Testis (tissue), 3 donors: ENCODE data around the gene TMEM40. TPM values are rescaled to one million over a fixed set of nuclear protein-coding genes. Genes with fewer than 3 reads are reported as not detected.

Source experiments
- DNase-seq: peaks from one replicate; pipeline ENCODE4 v3.0.0-alpha.2; 2019
- H3K27ac ChIP-seq, 2 donors: fragments of 200-600 bp; sonication (generic); one replicate each; pipeline ENCODE4 v1.5.1; 2019
- H3K27me3 ChIP-seq: fragments of 200-600 bp; sonication (generic); one replicate; pipeline ENCODE4 v1.5.1; 2019
- H3K36me3 ChIP-seq: fragments of 200-600 bp; sonication (generic); one replicate; pipeline ENCODE4 v1.5.1; 2017; ENCODE audit warnings: low read depth; ENCODE audit errors: missing control alignments
- H3K4me1 ChIP-seq: fragments of 200-600 bp; sonication (generic); one replicate; pipeline ENCODE4 v1.5.1; 2019
- H3K4me3 ChIP-seq, 2 donors: fragments of 200-600 bp; sonication (generic); one replicate each; pipeline ENCODE4 v1.5.1; 2017 to 2019
- H3K9me3 ChIP-seq: fragments of 200-600 bp; sonication (generic); one replicate; pipeline ENCODE4 v1.5.1; 2017
- POLR2A ChIP-seq: fragments of 450-650 bp; IDR thresholded peaks from one replicate; pipeline ENCODE4 v1.6.1; 2017; ENCODE audit warnings: antibody characterized with exemption, mild to moderate bottlenecking, moderate library complexity
- WGBS, 2 donors: methylation state at CpG; one replicate each; pipeline ENCODE4 v1.1.5; 2018; 5-methylcytosine and 5-hydroxymethylcytosine counted together
- intact Hi-C: fragments of 100-400 bp; cut with DNase I; formaldehyde crosslinking; loops from one replicate; pipeline ENCODE4 v1.15.1; 2023; ENCODE audit warnings: low total_unique reads
- polyA plus RNA-seq: library from polyadenylated mRNA; stranded (reverse); fragments of 350-450 nt; fragmentation: Illumina TruSeq; extraction: RNeasy Lipid Tissue Mini Kit (QIAGEN cat#74804); gene quantifications from one replicate; pipeline ENCODE4 v1.2.3, GENCODE V29; 2014; ENCODE audit warnings: low read depth, low replicate concordance; ENCODE audit not compliant: insufficient read depth
- total RNA-seq, 2 donors: library from RNA; depleted of rRNA; stranded (reverse); fragments of >200 nt; gene quantifications; one replicate each; pipeline ENCODE4 v1.2.3, GENCODE V29; 2016
- TF ChIP-seq, protein P1 (sequence below), 3 experiments: fragments of 450-650 bp in 2 of 3; fragments of 200-600 bp in 1 of 3; sonication (generic) in 1 of 3; IDR thresholded peaks; one replicate each; pipeline ENCODE4 v1.5.1; 2016 to 2019; ENCODE audit warnings: antibody characterized with exemption in 3 of 3, mild to moderate bottlenecking in 2 of 3, moderate library complexity in 1 of 3

The TMEM40 gene
- total and polyA plus RNA-seq, 3 donors from 2014 or later, result 0.96 to 1.7 (median 1.5) TPM

- no peak overlapping the region for H3K27ac ChIP-seq
- no peaks in the 10 kb centered on the region for H3K9me3 ChIP-seq
- intact Hi-C loops, result no loop called here
- H3K27me3 ChIP-seq, result no peaks in the 10 kb centered on the region
- WGBS, 2 donors, result 70 to 80% methylated on average over 1 of the region's 1 CpG
- H3K36me3 ChIP-seq, result no peaks in the 10 kb centered on the region
- H3K4me1 ChIP-seq, result peaks cover 3% of the 10 kb centered on the region
- H3K4me3 ChIP-seq, result no peak overlapping the region
- TF ChIP-seq, protein P1, sequence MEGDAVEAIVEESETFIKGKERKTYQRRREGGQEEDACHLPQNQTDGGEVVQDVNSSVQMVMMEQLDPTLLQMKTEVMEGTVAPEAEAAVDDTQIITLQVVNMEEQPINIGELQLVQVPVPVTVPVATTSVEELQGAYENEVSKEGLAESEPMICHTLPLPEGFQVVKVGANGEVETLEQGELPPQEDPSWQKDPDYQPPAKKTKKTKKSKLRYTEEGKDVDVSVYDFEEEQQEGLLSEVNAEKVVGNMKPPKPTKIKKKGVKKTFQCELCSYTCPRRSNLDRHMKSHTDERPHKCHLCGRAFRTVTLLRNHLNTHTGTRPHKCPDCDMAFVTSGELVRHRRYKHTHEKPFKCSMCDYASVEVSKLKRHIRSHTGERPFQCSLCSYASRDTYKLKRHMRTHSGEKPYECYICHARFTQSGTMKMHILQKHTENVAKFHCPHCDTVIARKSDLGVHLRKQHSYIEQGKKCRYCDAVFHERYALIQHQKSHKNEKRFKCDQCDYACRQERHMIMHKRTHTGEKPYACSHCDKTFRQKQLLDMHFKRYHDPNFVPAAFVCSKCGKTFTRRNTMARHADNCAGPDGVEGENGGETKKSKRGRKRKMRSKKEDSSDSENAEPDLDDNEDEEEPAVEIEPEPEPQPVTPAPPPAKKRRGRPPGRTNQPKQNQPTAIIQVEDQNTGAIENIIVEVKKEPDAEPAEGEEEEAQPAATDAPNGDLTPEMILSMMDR (IDR thresholded peaks at IDR 0.05), result no peak
- no peak for TF ChIP-seq POLR2A
- no peak for DNase-seq
Observed at GRCh38 chr3:12775226-12775625, 16.2 kb upstream of the TMEM40 start.

DNA sequence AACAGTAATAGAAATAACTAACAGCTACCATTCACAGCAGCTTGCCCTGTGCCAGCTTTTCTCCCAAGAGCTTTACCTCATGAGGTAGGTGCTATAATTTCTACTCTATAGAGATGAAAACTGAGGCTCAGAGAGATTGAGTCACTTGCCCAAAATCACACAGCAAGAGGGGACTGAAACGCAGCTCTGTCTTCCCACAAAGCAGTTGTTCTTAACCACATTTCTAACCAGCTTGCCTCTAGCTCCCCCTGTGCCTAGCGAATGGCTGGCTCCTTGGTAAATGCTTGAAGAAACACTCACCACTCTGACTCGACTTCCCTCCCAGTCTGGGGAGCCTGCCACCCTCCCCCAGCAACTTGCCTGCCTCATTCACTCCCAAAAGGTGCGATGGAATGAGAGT is 15.6 kb upstream of the TMEM40 start:
- intact Hi-C loops, result no loop called here
- H3K4me1 ChIP-seq, result peaks cover 3% of the 10 kb centered on the region
- no peaks in the 10 kb centered on the region for H3K27me3 ChIP-seq
- no peak for DNase-seq
- H3K27ac ChIP-seq, result no peak overlapping the region
- TF ChIP-seq, protein P1 (IDR thresholded peaks at IDR 0.05), result no peak
- no peak for TF ChIP-seq POLR2A
- no peak overlapping the region for H3K4me3 ChIP-seq
- no peaks in the 10 kb centered on the region for H3K9me3 ChIP-seq
- H3K36me3 ChIP-seq, result no peaks in the 10 kb centered on the region
- WGBS, 2 donors, result 86 to 87% methylated on average over 4 of the region's 4 CpGs

GRCh38 chr3:12773710-12774086 is 14.6 kb upstream of the TMEM40 start:
- peaks cover 3% of the 10 kb centered on the region for H3K4me1 ChIP-seq
- no peaks in the 10 kb centered on the region for H3K9me3 ChIP-seq
- no peak overlapping the region for H3K4me3 ChIP-seq
- H3K27ac ChIP-seq, result peak overlapping the region in 1 of 2 donors; percentile 45
- no peak for DNase-seq
- no peaks in the 10 kb centered on the region for H3K36me3 ChIP-seq
- TF ChIP-seq, protein P1 (IDR thresholded peaks at IDR 0.05), result no peak
- no peak for TF ChIP-seq POLR2A
- 93% methylated on average over 1 of the region's 1 CpG for WGBS, 2 donors
- intact Hi-C loops, result no loop called here
- no peaks in the 10 kb centered on the region for H3K27me3 ChIP-seq

GRCh38 chr3:12773030-12773709 is 14.1 kb upstream of the TMEM40 start:
- intact Hi-C loops, result no loop called here
- no peak overlapping the region for H3K4me3 ChIP-seq
- H3K4me1 ChIP-seq, result peaks cover 3% of the 10 kb centered on the region
- no peaks in the 10 kb centered on the region for H3K27me3 ChIP-seq
- TF ChIP-seq, protein P1 (IDR thresholded peaks at IDR 0.05), result no peak
- TF ChIP-seq POLR2A, result no peak
- H3K9me3 ChIP-seq, result no peaks in the 10 kb centered on the region
- H3K27ac ChIP-seq, result peak overlapping the region in 1 of 2 donors; percentile 45
- 55 to 69% methylated on average over 2 of the region's 2 CpGs for WGBS, 2 donors
- DNase-seq, result no peak
- no peaks in the 10 kb centered on the region for H3K36me3 ChIP-seq

GRCh38 chr3:12772462-12772861 is 13.4 kb upstream of the TMEM40 start:
- H3K4me3 ChIP-seq, result no peak overlapping the region
- WGBS, 2 donors, result 89 to 96% methylated on average over 5 of the region's 5 CpGs
- H3K4me1 ChIP-seq, result peaks cover 3% of the 10 kb centered on the region
- no peaks in the 10 kb centered on the region for H3K27me3 ChIP-seq
- H3K27ac ChIP-seq, result no peak overlapping the region
- H3K9me3 ChIP-seq, result no peaks in the 10 kb centered on the region
- DNase-seq, result no peak
- intact Hi-C loops, result no loop called here
- H3K36me3 ChIP-seq, result no peaks in the 10 kb centered on the region
- TF ChIP-seq POLR2A, result no peak
- TF ChIP-seq, protein P1 (IDR thresholded peaks at IDR 0.05), result no peak
